HG03025 (cell line): Measurements from ENCODE around the gene TAC1.
"Not testable (repeated sequence)": the region's sequence is repeated elsewhere in the genome, so short reads cannot be mapped to it uniquely, and the experiment has no call there.

ENCODE experiments used
- ATAC-seq: cut with Tn5 transposase; IDR thresholded peaks from one replicate; pipeline ENCODE4 v1.9.1; 2021; ENCODE audit warnings: mild to moderate bottlenecking, moderate library complexity; ENCODE audit not compliant: unreplicated experiment, low FRiP score

The TAC1 gene, protein sequence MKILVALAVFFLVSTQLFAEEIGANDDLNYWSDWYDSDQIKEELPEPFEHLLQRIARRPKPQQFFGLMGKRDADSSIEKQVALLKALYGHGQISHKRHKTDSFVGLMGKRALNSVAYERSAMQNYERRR

DNA sequence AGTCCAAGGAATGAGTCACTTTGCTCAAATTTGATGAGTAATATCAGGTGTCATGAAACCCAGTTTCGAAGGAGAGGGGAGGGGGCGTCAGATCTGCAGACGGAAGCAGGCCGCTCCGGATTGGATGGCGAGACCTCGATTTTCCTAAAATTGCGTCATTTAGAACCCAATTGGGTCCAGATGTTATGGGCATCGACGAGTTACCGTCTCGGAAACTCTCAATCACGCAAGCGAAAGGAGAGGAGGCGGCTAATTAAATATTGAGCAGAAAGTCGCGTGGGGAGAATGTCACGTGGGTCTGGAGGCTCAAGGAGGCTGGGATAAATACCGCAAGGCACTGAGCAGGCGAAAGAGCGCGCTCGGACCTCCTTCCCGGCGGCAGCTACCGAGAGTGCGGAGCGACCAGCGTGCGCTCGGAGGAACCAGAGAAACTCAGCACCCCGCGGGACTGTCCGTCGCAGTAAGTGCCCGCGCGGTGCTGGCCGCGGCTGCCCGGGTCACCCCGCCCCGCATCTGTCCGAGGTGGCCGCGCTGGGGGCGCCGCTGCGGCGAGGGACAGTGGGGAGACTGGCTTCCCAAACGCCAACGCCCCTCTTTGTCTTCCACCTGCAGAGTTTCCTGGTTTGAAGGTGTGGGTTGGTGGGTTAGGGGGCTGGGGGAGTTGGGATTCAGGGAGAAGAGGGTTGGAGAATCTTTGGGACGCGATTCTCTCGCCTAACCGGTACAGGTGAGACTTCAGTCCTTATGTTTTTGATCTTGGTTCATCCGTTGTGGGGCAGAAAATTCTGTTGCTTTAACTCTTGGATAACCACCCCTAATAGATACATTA is at the start of gene TAC1:
Gene TAC1, plus strand, starts transcription at position 351 of the 829 bp plus-strand sequence. CDS start 527 bp downstream, outside the sequence.
- ATAC-seq = no peak

DNA sequence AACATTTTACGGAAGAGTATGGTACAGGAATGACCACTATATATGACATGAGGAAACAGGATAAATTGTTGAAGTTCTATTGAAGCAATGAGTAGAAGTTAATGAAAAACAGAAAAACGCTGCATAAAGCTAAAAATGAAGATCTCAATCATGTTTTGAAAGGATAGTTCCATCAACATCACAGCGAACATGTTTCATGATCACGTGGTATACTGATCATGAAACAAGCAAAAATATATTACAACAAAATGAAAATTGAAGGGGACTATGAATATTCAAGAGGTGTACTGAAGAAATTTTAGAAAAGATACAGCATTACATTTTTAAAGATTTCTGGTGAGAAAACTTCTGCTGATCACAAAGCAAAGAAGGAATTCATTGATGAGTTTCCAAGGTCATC is 45.9 kb upstream of the TAC1 start:
- ATAC-seq = no peak

DNA sequence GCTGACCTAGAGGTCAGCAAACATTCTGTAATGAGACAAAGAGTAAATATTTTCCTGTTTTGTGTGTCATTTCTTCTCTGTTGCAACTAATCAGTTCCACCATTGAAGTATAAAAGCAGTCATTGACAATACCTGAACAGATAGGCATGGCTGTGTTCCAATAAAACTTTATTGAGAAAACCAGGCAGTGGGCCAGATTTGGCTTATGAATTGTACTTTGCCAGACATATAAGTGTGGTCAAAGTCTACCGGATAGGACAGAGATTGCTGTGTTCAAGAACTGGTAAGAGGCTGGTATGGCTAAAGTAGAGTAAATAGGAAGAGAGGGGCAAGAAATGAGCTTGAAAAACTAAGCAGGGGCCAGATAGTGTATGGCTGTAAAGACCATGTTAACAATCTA is 38.3 kb upstream of the TAC1 start:
- ATAC-seq = no peak

DNA sequence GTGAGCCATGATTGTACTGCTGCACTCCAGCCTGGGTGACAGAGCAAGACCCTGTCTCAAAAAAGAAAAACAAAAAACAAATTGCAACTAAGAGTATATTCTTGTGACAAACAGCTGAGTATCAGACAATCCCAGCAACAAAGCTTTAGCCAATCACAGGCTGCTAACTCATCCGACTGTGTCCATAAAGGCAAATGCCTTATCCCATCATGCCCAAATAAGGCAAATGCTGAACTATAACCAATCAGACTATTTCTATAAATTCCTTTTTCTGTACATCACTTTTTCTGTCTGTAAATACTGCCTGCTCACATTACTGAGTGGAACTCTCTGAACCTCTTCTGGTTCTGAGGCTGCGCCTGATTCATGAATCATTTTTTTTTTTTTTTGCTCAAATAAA is 37.5 kb upstream of the TAC1 start:
- no peak for ATAC-seq

DNA sequence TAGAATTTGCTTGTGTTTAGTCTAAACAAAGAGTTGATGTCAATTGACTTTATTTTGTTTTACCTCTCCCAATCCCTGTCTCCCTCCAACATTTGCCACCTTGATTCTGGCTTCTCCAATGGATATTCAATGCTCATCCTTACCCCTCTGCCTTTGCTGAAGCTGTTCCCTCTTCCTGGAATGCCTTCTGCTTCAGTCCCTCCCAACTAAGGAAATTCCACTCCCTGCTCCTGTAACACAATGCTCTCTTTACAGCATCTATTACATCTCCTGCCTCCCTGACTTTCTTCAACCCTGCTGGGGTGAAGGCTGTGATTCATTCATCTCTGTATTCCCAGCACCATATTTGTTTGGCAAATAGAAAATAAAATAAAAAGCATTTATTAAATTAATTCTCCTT is 34.5 kb upstream of the TAC1 start:
- no peak for ATAC-seq

DNA sequence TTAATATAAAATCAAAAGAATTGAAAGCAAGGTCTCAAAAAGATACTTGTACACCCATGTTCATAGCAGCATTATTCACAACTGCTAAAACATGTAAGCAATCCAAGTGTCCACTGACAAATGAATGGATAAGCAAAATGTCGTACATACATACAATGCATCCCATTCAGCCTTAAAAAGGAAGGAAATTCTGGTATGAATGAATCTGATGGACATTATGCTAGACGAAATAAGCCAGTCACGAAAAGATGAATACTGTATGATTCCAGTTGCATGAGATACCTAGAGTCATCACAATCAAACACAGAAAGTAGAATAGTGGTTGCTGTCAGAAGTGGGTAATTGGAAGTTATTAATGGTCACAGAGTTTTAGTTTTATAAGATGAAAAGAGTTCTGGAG is 9.5 kb upstream of the TAC1 start:
- no peak for ATAC-seq

DNA sequence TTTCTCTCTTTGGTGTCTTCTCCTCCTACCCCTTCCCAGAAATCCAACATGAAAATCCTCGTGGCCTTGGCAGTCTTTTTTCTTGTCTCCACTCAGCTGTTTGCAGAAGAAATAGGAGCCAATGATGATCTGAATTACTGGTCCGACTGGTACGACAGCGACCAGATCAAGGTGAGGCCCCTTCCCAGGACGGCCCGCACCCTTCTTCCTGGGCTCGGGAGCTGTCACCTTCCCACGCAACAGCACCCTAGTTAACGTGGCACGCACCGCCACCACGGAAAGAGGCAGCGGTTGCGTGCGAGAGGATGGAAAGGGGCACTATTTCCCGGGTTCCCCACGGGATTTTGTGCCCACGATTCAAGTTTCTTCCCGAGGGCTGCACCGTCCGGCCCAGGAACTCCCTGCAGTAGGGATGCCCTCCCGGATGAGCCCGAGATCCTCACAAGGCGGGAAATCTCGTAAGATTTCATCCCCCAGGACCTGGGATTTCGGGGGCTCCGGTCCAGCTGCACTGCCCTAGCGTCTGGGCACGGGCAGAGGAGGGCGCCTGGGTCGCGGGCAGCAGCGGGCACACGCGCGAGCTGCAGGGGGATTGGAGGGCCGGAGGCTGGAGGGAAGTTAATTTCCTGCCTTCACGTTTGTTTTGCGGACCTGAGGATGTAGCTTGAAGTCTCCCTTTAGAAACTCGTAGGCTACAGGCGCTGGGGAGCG is 834 bp downstream of the TAC1 start:
- no peak for ATAC-seq

DNA sequence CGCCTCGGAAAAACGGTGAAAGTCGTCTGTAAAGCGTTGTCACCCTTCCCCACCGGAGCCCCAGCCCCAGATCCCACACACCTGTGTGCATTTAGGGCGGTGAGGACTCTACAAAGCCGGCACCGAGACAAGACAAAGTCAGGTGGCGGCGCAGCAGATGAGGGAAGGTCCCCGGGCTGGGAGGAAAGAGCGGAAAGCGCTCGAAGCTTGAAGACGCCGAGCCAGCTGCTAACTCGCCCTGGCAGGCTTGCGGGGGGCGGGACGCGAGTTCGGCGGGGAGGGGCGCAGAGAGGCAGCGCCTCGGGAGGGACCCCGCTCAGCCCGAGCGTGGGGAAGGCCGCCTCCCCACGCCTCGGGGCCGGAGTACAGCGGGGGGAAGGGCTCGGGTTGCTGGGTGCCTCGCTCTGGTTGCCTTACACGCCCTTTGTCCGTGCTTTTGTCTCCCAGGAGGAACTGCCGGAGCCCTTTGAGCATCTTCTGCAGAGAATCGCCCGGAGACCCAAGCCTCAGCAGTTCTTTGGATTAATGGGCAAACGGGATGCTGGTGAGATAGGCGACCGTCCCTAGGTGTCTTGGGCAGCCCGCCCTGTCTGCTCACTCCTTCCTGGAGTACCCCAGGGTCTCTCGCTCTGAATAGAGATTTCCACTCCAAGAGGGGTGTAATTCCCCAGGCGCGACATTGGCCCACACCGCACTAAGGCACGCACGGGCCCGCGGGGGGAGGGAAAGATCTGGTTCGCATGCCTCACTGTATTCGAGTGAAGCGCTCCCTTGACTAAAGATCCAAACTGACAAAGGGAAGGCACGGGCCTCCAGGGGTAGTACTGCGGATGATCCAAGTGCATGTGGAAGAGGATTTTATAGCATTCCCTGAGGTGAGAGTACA is 1.6 kb downstream of the TAC1 start:
- ATAC-seq = no peak

DNA sequence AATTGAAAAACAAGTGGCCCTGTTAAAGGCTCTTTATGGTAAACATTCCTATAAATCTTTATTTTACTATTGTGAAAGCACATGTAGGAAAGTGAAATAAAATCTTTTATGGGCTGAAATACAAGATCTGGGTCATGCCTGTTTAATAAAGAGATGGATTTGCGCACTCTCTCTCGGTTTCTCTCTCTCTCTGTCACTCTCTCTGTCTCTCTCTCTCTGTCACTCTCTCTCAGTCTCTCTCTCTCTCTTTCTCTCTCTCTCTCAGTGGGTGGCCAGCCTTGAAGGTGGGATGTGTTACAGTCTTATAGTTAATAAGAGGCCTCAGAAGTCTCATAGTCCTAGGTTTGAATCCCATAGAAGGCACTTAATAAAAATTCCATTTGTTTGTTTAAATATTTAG is 2.4 kb downstream of the TAC1 start:
- ATAC-seq = no peak

DNA sequence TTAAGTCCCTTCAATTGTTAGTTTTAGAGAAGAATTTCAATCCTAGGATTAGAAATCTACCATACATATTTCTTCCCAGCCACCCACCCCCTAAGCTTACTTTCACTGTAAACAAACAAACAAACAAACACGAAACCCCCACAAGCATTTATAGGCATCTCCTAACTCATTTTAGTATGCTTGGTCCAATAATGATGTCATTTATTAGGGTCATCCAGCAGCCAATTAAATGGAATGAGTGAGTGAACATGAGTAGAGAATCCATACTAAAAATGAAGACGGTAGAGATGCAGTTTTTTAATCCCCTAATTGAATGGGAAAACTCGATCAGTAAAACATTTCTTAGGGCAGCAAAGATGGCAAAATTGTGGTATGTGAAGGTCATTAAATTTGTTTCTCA is 3.2 kb downstream of the TAC1 start:
- no peak for ATAC-seq

DNA sequence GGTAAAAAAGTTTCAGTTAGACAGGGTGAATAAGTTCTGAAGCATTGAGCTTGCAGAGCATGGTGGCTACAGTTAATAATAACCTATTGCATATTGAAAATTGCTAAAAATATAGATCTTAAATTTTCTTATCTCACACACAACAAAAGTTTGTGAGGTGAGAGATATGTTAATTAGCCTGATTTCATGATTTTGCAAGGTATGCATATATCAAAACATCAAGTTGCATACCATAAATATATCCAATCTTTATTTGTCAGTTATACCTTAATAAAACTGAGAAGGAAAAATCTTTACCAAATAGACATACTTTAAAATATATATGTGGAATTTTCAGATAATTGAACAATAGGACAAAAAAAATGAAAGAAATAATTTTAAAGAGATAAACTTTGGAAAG is 16.6 kb downstream of the TAC1 start:
- ATAC-seq = no peak

DNA sequence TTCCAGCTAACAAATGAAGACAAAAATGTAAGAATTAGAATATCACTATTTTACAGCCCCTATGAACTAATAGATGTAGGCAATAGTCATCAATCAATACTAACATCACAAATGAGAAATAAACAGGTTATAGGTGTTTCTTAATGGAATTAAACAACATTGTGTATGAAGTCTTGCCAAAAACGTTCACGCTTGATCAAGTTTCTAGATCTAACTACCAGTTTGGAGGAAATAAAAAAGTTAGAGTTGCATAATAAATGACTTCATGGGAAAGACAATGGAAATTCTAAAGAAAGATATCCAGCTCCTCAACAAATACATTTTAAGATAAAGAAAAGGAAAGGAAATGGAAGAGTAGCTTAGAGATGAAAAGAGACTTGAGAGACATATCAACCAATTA is 19.7 kb downstream of the TAC1 start:
- no peak for ATAC-seq

DNA sequence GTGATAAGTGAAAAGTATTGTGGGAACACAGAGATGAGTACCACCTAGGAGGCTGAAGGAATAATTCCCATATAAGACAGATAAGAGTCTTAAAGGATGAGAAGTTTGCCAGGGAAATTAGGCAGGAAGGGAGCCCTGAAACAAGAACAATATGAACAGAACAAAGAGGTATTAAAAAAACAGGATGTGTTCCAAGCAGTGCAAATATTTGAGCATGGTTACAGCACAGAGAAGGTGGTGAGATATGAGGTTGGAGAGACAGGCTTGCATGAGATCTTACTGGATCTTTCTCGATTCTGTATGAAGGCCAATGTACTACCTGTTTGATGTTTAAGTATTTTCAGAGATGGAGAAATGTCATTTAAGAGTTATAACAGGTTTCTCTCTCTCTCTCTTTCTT is 20.3 kb downstream of the TAC1 start:
- ATAC-seq = no peak

DNA sequence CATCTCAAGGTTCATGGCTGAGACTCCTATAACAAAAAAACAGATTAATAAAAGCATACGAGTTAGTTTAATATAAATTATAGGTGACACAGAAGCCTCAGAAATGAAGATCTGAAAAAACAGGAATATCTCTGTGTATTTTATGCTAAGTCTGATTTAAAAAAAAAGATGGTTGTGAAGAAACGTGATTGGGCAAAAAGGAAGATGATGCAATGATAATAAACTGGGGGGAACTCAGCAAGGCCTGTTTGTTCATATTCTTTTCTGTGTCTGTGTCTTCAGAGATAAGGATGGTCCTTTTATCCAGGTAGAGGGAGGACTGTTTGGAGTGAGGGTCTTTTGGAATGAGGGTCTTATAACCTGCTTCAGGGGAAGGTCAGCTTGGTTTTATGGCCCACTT is 25.9 kb downstream of the TAC1 start:
- no peak for ATAC-seq

DNA sequence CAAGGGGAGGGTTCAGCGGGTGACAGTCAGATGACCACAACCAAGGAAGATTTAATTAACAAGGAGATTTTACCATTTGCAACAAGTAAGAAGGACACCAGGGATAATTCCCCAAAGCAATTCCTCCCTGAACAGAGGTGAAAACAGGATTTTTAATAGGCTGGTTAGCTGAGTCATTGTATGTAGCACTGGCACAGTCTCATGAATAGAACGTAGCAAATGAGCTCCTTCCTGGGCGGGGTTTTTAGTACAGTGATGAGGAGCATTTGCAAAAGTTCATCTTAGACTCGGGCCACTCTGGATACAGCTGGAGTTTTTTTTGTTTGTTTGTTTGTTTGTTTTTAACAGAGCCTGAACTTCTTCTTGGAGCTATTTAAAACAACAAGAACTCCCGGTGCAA is 39.0 kb downstream of the TAC1 start:
- ATAC-seq = no peak

DNA sequence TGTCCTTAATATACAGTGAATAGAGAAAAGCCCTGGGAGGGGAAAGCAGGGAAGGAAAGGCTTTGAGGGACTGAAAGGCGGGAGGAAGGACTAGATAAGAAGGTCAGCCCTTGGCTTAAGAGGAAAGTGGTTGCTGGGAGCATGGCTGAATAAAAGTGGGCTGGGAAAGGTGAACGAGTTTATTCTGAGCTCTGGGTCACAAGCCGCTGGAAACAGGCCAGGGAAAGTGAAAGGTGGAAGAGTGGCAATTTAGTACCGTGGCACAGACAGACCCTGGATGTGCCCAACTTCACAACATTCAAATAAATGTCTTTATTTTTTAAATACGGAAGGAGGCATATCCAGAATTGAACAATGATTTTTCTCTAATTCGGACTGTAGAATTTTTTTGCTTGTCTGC is 39.7 kb downstream of the TAC1 start:
- no peak for ATAC-seq

DNA sequence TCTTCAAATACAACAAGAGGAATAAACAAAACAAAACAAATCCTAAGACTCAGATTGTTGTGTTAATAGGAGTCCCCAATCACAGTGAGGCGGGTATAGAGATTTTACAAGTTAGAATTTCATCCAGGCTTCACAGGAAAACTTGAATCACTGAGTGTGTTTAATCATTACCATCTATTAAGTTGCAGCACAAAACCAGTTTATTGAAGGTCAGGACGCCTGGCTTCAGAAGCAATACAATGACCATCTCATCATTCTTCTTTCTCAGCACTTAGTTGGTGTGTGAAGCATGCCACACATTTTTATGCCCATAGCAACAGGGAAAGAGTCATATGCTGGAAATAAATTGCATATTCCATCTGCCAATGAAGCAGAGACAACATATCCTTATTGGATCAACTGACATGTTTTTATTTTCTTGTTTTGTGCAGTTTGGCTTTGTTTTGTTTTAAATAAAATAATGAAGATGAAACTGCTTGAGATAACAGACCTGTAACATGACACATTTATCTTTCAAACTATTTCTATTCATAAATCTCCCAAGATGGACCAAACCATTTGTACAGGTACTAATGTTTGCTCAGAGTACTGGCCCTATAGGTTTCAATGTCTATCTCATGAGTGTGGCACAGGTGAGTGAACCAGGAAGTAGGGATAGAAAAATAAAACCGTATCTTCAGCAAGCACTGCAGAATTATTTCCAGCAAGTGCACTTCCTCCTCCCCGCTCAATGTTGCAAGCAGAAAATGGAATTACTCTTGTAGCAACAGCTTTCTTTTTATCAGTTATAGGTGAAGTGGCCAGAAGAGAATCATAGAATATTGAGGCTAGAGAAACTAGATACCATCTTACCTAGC is 40.4 kb downstream of the TAC1 start:
- ATAC-seq = no peak

DNA sequence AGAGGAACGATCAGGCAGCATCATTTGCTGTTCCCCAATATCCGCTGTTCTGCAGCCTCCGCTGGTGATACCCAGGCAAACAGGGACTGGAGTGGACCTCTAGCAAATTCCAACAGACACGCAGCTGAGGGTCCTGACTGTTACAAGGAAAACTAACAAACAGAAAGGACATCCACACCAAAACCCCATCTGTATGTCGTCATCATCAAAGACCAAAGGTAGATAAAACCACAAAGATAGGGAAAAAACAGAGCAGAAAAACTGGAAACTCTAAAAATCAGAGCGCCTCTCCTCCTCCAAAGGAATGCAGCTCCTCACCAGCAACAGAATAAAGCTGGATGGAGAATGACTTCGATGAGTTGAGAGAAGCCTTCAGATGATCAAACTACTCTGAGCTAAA is 54.5 kb downstream of the TAC1 start:
- ATAC-seq = not testable (repeated sequence)
